ENCODE measurements around the gene MYRIP. TPM values are rescaled to one million over a fixed set of nuclear protein-coding genes. Genes with fewer than 3 reads are reported as not detected.

The MYRIP gene
- total RNA-seq, 1 donor from 2014 or later, result not detected

GRCh38 chr3:40304352-40304751 lies 494.9 kb downstream of the MYRIP start:
- Mint-ChIP-seq H3K4me3 (no peak overlapping the region), H3K9me3 (no peaks in the 10 kb centered on the region), H3K36me3 (ENCODE audit: low read depth) (no peaks in the 10 kb centered on the region), H3K27me3 (ENCODE audit: insufficient read depth) (peaks cover 4% of the 10 kb centered on the region), H3K4me1 (ENCODE audit: low read depth) (peaks cover 9% of the 10 kb centered on the region), H3K27ac (no peak overlapping the region)
- DNase-seq (ENCODE audit: low spot score), result no peak
- intact Hi-C loops (cut with micrococcal nuclease), result no loop called here

GRCh38 chr3:40306336-40306735 lies 496.9 kb downstream of the MYRIP start:
- H3K27ac Mint-ChIP-seq, result no peak overlapping the region
- peaks cover 12% of the 10 kb centered on the region for H3K36me3 Mint-ChIP-seq (ENCODE audit: low read depth)
- DNase-seq (ENCODE audit: low spot score), result no peak
- peaks cover 3% of the 10 kb centered on the region for H3K27me3 Mint-ChIP-seq (ENCODE audit: insufficient read depth)
- no peaks in the 10 kb centered on the region for H3K9me3 Mint-ChIP-seq
- no peak overlapping the region for H3K4me3 Mint-ChIP-seq
- intact Hi-C loops (cut with micrococcal nuclease), result loop anchor here (5.0 kb wide), 1 partner anchor 171 kb away; the partner anchor contains the start of gene ZNF619
- H3K4me1 Mint-ChIP-seq (ENCODE audit: low read depth), result peaks cover 17% of the 10 kb centered on the region

GRCh38 chr3:40307176-40307575 lies 497.8 kb downstream of the MYRIP start:
- intact Hi-C loops (cut with micrococcal nuclease), result loop anchor here (5.0 kb wide), 1 partner anchor 170 kb away; the partner anchor contains the start of gene ZNF619
- Mint-ChIP-seq H3K4me3 (no peak overlapping the region), H3K4me1 (ENCODE audit: low read depth) (peaks cover 26% of the 10 kb centered on the region), H3K27me3 (ENCODE audit: insufficient read depth) (no peaks in the 10 kb centered on the region), H3K27ac (no peak overlapping the region), H3K9me3 (no peaks in the 10 kb centered on the region), H3K36me3 (ENCODE audit: low read depth) (peaks cover 20% of the 10 kb centered on the region)
- no peak for DNase-seq (ENCODE audit: low spot score)

- Mint-ChIP-seq H3K36me3 (ENCODE audit: low read depth) (peaks cover 31% of the 10 kb centered on the region), H3K4me1 (ENCODE audit: low read depth) (peaks cover 28% of the 10 kb centered on the region), H3K27me3 (ENCODE audit: insufficient read depth) (no peaks in the 10 kb centered on the region), H3K4me3 (peak overlapping the region; percentile 96), H3K9me3 (no peaks in the 10 kb centered on the region), H3K27ac (peak overlapping the region; percentile 95)
- no peak for DNase-seq (ENCODE audit: low spot score)
- intact Hi-C loops (cut with micrococcal nuclease), result loop anchor here (1.0 to 5.0 kb wide), 10 partner anchors 116 to 1705 kb away; partner anchors contain the start of genes CTNNB1, RPL14, RPSA and ULK4
Measured at GRCh38 chr3:40308725-40309417, 499.5 kb downstream of the MYRIP start.

- H3K27me3 Mint-ChIP-seq (ENCODE audit: insufficient read depth), result no peaks in the 10 kb centered on the region
- H3K4me1 Mint-ChIP-seq (ENCODE audit: low read depth), result peaks cover 28% of the 10 kb centered on the region
- H3K4me3 Mint-ChIP-seq, result peak within 1 kb of the TSS; percentile 96
- H3K27ac Mint-ChIP-seq, result peak within 1 kb of the TSS; percentile 95
- H3K9me3 Mint-ChIP-seq, result no peaks in the 10 kb centered on the region
- intact Hi-C loops (cut with micrococcal nuclease), result loop anchor here (1.0 to 5.0 kb wide), 10 partner anchors 117 to 1705 kb away; partner anchors contain the start of genes CTNNB1, RPL14, RPSA and ULK4
- peaks cover 34% of the 10 kb centered on the region for H3K36me3 Mint-ChIP-seq (ENCODE audit: low read depth)
- peak; percentile 98 for DNase-seq (ENCODE audit: low spot score)
Measured at GRCh38 chr3:40309418-40309924, 500.1 kb downstream of the MYRIP start, which contains the start of gene EIF1B. Gene EIF1B (plus strand): TSS chr3:40309707. CDS start chr3:40309942, 235 bp downstream.
